Spleen (tissue), 11 donors: ENCODE results near the gene PTCH1. TPM values are rescaled to one million over a fixed set of nuclear protein-coding genes. Genes with fewer than 3 reads are reported as not detected.

Experiments
- DNase-seq: peaks from one replicate; pipeline ENCODE4 v3.0.0-alpha.2; 2020
- H3K27ac ChIP-seq, 8 donors: fragments of 200-600 bp; sonication (generic) in 7 of 8; 1 replicate in 4 of 8; 2 replicates in 4 of 8; pipeline versions ENCODE4 v1.5.0 to v1.8.0; 2016 to 2021; ENCODE audit warnings: inconsistent platforms in 4 of 8, mild to moderate bottlenecking in 4 of 8, moderate library complexity in 1 of 8
- H3K27me3 ChIP-seq, 7 donors: fragments of 200-600 bp; sonication (generic) in 6 of 7; replicated peaks in 1 of 7; 1 replicate in 4 of 7; 2 replicates in 3 of 7; pipeline versions ENCODE4 v1.5.0 to v1.8.0; 2016 to 2021; ENCODE audit warnings: inconsistent platforms in 3 of 7, mild to moderate bottlenecking in 1 of 7
- H3K36me3 ChIP-seq, 6 donors: fragments of 200-600 bp; sonication (generic) in 5 of 6; 1 replicate in 4 of 6; 2 replicates in 2 of 6; pipeline versions ENCODE4 v1.5.0 to v1.8.0; 2016 to 2021; ENCODE audit warnings: inconsistent platforms in 2 of 6
- H3K4me1 ChIP-seq, 6 donors: fragments of 200-600 bp; sonication (generic) in 5 of 6; 1 replicate in 3 of 6; 2 replicates in 3 of 6; pipeline versions ENCODE4 v1.5.0 to v1.8.0; 2016 to 2021; ENCODE audit warnings: inconsistent platforms in 3 of 6
- H3K4me3 ChIP-seq, 8 donors: fragments of 200-600 bp; sonication (generic) in 7 of 8; 1 replicate in 4 of 8; 2 replicates in 4 of 8; pipeline versions ENCODE4 v1.5.0 to v1.8.0; 2016 to 2021; ENCODE audit warnings: inconsistent platforms in 4 of 8, mild to moderate bottlenecking in 4 of 8, moderate library complexity in 2 of 8
- H3K9me3 ChIP-seq, 8 donors: fragments of 200-600 bp; sonication (generic) in 7 of 8; 1 replicate in 4 of 8; 2 replicates in 4 of 8; pipeline versions ENCODE4 v1.5.0 to v1.8.0; 2016 to 2021; ENCODE audit warnings: inconsistent platforms in 4 of 8
- POLR2A ChIP-seq, 3 donors: fragments of 450-650 bp; IDR thresholded peaks; one replicate each; pipeline ENCODE4 v1.5.1; 2017; ENCODE audit warnings: antibody characterized with exemption in 3 of 3, mild to moderate bottlenecking in 1 of 3
- POLR2AphosphoS5 ChIP-seq, 3 donors: sonication (generic); formaldehyde crosslinking; IDR thresholded peaks; one replicate each; pipeline ENCODE4 v1.5.1; 2017; ENCODE audit warnings: antibody characterized with exemption in 3 of 3
- WGBS, 5 donors: extraction: QIAGEN DNeasy Blood & Tissue Kit in 3 of 5; methylation state at CpG; one replicate each; pipeline versions ENCODE4 v1.1.5 to v1.1.7; 2013 to 2018; 5-methylcytosine and 5-hydroxymethylcytosine counted together
- intact Hi-C: fragments of 100-400 bp; cut with DNase I; formaldehyde crosslinking; loops from one replicate; pipeline ENCODE4 v1.15.0; 2023; ENCODE audit warnings: low total_unique reads
- polyA plus RNA-seq, 3 donors: library from polyadenylated mRNA; stranded (reverse); fragments of 200-250 nt; gene quantifications; one replicate each; pipeline ENCODE4 v1.2.1, GENCODE V29; 2013
- total RNA-seq, 7 donors: library from RNA; depleted of rRNA in 3 of 7; stranded (reverse); fragments of >200 nt in 3 of 7; fragmentation: NEBNext Ultra II Directional in 4 of 7; extraction: Animal tissue kit (Norgen Biotek cat#: 25700) in 4 of 7; gene quantifications; one replicate each; pipeline versions ENCODE4 v1.1.0 to v1.2.1, GENCODE V29; 2016 to 2021
- TF ChIP-seq, protein P1 (sequence below), 11 experiments: fragments of 200-600 bp in 7 of 11; fragments of 450-650 bp in 4 of 11; sonication (generic) in 4 of 11; IDR thresholded peaks in 8 of 11; conservative IDR thresholded peaks in 3 of 11; 1 replicate in 7 of 11; 2 replicates in 4 of 11; pipeline versions ENCODE4 v1.4.0 to v1.8.0; 2016 to 2021; ENCODE audit warnings: antibody characterized with exemption in 11 of 11, inconsistent platforms in 4 of 11, mild to moderate bottlenecking in 1 of 11
- donor health status: healthy with polysubstance abuse.
- donor health status: DM: no; HTN: no; CAD: no; lungs with moderate emphysema.
- donor health status: DM: no; HTN: no; CAD: no.
- donor health status: Bipolar disorder and iron deficiency.
- donor health status: healthy.
- donor health status: DM: no; HTN: no; CAD: no.
- donor health status: DM: yes; HTN: yes; CAD: no.

Gene PTCH1
- total and polyA plus RNA-seq, 10 donors = 0.70 to 32.1 (median 11.3) TPM

DNA sequence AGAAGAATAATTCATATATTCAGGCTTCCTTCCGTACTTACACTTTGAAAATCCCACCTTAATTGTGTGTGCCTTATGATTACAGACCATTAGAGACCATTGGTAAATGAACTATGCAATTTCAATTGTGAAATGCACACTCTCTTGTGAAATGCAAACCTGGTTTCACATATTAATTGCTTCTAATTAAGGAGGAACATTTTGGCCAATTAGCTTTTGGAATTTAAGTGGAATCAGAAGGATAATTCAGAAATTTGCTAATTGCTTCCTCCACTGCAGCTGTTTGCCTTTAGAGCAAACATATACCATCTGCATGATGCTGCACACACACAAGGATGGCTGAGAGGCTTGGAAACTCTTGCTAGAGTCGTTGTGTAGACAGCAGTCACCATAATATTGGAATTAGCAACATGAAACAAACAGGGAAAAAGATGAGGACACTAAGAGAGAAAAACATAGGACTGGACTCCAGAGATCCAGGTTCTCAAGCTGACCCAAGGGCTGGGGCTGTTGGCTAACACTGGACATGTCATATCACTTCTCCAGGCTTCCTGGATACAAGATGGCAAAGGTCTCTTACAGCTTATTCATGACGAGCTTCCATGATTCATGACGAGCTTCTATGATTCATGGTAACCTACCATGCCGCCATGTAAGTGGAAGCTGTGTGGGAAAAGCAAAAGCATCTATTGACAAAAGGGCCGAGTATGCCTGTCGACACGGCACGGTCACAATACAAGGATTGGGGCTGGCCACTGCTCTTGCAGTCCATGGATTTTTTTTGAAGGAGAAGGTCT lies 78.0 kb downstream of the PTCH1 start:
- no peak overlapping the region for H3K27ac ChIP-seq
- intact Hi-C loops = no loop called here
- DNase-seq = no peak
- TF ChIP-seq POLR2AphosphoS5 (IDR thresholded peaks at IDR 0.05) (no peak), POLR2A (IDR thresholded peaks at IDR 0.05) (no peak)
- TF ChIP-seq, protein P1, sequence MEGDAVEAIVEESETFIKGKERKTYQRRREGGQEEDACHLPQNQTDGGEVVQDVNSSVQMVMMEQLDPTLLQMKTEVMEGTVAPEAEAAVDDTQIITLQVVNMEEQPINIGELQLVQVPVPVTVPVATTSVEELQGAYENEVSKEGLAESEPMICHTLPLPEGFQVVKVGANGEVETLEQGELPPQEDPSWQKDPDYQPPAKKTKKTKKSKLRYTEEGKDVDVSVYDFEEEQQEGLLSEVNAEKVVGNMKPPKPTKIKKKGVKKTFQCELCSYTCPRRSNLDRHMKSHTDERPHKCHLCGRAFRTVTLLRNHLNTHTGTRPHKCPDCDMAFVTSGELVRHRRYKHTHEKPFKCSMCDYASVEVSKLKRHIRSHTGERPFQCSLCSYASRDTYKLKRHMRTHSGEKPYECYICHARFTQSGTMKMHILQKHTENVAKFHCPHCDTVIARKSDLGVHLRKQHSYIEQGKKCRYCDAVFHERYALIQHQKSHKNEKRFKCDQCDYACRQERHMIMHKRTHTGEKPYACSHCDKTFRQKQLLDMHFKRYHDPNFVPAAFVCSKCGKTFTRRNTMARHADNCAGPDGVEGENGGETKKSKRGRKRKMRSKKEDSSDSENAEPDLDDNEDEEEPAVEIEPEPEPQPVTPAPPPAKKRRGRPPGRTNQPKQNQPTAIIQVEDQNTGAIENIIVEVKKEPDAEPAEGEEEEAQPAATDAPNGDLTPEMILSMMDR (IDR thresholded peaks at IDR 0.05 in 8 of 11, conservative IDR thresholded peaks at IDR 0.05 in 3 of 11) = no peak
- 87 to 91% (median 88%) methylated on average over 9 of the region's 9 CpGs for WGBS, 5 donors
- H3K27me3 ChIP-seq = peaks cover 0 to 21% (median 0%) of the 10 kb centered on the region in 7 donors
- no peaks in the 10 kb centered on the region for H3K36me3 ChIP-seq
- H3K4me1 ChIP-seq = no peaks in the 10 kb centered on the region
- H3K4me3 ChIP-seq = no peak overlapping the region
- H3K9me3 ChIP-seq = peaks cover 0 to 4% (median 0%) of the 10 kb centered on the region in 8 donors

- DNase-seq = no peak
- Histone ChIP-seq H3K36me3 (no peaks in the 10 kb centered on the region), H3K27ac (no peak overlapping the region), H3K27me3 (peaks cover 0 to 20% (median 0%) of the 10 kb centered on the region in 7 donors), H3K4me3 (no peak overlapping the region), H3K4me1 (no peaks in the 10 kb centered on the region), H3K9me3 (peaks cover 0 to 4% (median 0%) of the 10 kb centered on the region in 8 donors)
- intact Hi-C loops = no loop called here
- TF ChIP-seq POLR2A (IDR thresholded peaks at IDR 0.05) (no peak), POLR2AphosphoS5 (IDR thresholded peaks at IDR 0.05) (no peak)
- TF ChIP-seq, protein P1 (IDR thresholded peaks at IDR 0.05 in 8 of 11, conservative IDR thresholded peaks at IDR 0.05 in 3 of 11) = no peak
- whole genome bisulfite sequencing, 5 donors = 85 to 99% (median 91%) methylated on average over 6 of the region's 6 CpGs
Observed at GRCh38 chr9:95437559-95437958, 79.2 kb downstream of the PTCH1 start.

DNA sequence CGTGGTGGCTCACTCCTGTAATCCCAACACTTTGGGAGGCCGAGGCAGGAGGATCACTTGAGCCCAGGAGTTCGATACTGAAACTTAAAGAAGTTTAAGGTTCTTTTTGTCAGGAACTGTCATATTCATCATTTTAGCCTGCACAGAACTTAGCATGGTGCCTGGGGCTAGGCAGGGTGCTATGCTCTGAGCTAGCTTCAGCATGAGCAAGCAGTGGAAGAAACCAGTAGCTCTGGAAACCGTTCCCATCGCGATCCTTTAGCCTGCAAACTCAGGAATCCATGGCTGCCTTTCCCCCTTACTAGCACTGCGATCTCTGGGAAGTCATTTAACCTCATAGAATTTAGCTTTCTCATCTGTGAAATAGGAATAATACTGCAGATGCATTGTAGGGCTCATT lies 80.4 kb downstream of the PTCH1 start:
- WGBS, 5 donors = 87 to 95% (median 92%) methylated on average over 7 of the region's 7 CpGs
- peaks cover 0 to 4% (median 0%) of the 10 kb centered on the region in 8 donors for H3K9me3 ChIP-seq
- intact Hi-C loops = no loop called here
- H3K27ac ChIP-seq = no peak overlapping the region
- TF ChIP-seq POLR2A (IDR thresholded peaks at IDR 0.05) = no peak
- TF ChIP-seq, protein P1 (IDR thresholded peaks at IDR 0.05 in 8 of 11, conservative IDR thresholded peaks at IDR 0.05 in 3 of 11) = no peak
- TF ChIP-seq POLR2AphosphoS5 (IDR thresholded peaks at IDR 0.05) = no peak
- H3K27me3 ChIP-seq = peaks cover 0 to 8% (median 0%) of the 10 kb centered on the region in 7 donors
- no peaks in the 10 kb centered on the region for H3K4me1 ChIP-seq
- no peak for DNase-seq
- no peak overlapping the region for H3K4me3 ChIP-seq
- H3K36me3 ChIP-seq = no peaks in the 10 kb centered on the region

DNA sequence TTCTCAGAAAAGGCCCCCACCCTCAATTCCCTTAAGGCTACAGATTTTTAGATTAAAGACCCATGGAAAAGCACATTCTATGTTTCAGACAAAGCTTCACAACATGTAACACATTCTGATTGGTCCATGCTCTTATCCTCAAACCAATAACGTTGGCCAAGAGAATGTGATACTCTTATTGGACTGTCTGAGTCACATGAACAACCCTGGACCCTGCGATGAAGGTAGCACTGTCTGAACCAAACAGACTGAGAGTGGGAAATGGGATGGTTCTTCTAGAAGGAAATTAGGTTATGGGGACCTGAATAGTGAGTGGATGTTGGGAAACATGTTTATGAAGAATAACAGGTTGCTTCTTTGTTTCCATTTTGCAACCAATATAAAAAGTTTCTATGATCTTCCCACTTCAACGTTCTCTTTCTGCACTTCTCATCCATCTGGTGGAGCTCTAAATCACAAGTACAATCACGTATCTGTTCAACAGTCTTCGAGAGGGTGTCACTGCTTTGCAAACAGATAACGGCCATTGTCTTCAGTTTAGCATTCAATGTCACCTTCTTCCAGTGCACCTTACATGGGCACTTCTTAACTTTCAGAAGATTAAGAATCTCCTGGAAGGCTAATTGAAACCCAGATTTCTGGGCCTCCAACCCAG lies 81.6 kb downstream of the PTCH1 start:
- H3K9me3 ChIP-seq = peaks cover 0 to 11% (median 4%) of the 10 kb centered on the region in 8 donors
- H3K27ac ChIP-seq = no peak overlapping the region
- no peak for DNase-seq
- H3K4me1 ChIP-seq = no peaks in the 10 kb centered on the region
- intact Hi-C loops = no loop called here
- no peak overlapping the region for H3K4me3 ChIP-seq
- H3K36me3 ChIP-seq = no peaks in the 10 kb centered on the region
- WGBS, 5 donors = 80 to 91% (median 83%) methylated on average over 6 of the region's 6 CpGs
- H3K27me3 ChIP-seq = peaks cover 0 to 6% (median 0%) of the 10 kb centered on the region in 7 donors
- TF ChIP-seq POLR2A (IDR thresholded peaks at IDR 0.05) (no peak), POLR2AphosphoS5 (IDR thresholded peaks at IDR 0.05) (no peak)
- TF ChIP-seq, protein P1 (IDR thresholded peaks at IDR 0.05 in 8 of 11, conservative IDR thresholded peaks at IDR 0.05 in 3 of 11) = no peak
